OCI-LY3 (cell line): Measurements from ENCODE around the gene FAM184A.

Experiments used
- EZH2phosphoT487 ChIP-seq: fragments of 200-600 bp; shearing (Covaris generic); IDR thresholded peaks from 2 replicates; pipeline ENCODE4 v1.6.1; 2018; ENCODE audit warnings: antibody characterized with exemption, mixed run types, low read depth
- TF ChIP-seq, protein P1 (sequence below): fragments of 200-600, 300-600 bp; sonication (generic); IDR thresholded peaks from 2 replicates; pipeline ENCODE4 v1.5.1; 2014; ENCODE audit warnings: antibody characterized with exemption, low read length, low read depth

DNA sequence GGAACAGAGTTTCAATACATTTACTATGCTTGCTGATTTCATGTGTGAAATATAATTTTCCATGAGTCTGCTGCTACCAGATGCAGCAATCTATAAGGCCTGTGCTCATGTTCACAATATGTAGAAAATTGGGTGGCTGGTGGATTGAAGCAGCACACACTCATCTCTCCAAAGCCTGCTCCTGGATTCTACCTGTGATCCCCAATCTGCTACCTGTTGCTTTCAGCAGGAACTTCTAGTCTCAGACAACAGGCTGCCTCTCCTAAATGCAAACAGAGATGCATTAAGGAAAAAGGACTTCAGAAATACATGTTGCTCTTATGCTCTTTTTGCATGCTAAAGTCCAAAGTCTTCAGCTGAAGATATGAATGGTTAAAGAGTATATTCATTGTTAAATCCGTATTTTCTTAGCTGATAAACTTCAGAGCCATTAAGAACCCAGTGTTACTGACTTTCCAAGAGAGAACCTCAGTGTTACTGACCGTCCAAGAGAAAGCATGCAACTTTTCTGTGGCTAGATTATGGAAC is 112.6 kb downstream of the FAM184A start:
- TF ChIP-seq, protein P1, sequence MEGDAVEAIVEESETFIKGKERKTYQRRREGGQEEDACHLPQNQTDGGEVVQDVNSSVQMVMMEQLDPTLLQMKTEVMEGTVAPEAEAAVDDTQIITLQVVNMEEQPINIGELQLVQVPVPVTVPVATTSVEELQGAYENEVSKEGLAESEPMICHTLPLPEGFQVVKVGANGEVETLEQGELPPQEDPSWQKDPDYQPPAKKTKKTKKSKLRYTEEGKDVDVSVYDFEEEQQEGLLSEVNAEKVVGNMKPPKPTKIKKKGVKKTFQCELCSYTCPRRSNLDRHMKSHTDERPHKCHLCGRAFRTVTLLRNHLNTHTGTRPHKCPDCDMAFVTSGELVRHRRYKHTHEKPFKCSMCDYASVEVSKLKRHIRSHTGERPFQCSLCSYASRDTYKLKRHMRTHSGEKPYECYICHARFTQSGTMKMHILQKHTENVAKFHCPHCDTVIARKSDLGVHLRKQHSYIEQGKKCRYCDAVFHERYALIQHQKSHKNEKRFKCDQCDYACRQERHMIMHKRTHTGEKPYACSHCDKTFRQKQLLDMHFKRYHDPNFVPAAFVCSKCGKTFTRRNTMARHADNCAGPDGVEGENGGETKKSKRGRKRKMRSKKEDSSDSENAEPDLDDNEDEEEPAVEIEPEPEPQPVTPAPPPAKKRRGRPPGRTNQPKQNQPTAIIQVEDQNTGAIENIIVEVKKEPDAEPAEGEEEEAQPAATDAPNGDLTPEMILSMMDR = no peak
- no peak for TF ChIP-seq EZH2phosphoT487
